GM19238 (cell line): ENCODE data around the gene NOC2L.

Experiments
- DNase-seq: peaks from one replicate; pipeline ENCODE4 v3.0.0; 2011; ENCODE audit warnings: low spot score; ENCODE audit not compliant: insufficient read length

NOC2L gene

DNA sequence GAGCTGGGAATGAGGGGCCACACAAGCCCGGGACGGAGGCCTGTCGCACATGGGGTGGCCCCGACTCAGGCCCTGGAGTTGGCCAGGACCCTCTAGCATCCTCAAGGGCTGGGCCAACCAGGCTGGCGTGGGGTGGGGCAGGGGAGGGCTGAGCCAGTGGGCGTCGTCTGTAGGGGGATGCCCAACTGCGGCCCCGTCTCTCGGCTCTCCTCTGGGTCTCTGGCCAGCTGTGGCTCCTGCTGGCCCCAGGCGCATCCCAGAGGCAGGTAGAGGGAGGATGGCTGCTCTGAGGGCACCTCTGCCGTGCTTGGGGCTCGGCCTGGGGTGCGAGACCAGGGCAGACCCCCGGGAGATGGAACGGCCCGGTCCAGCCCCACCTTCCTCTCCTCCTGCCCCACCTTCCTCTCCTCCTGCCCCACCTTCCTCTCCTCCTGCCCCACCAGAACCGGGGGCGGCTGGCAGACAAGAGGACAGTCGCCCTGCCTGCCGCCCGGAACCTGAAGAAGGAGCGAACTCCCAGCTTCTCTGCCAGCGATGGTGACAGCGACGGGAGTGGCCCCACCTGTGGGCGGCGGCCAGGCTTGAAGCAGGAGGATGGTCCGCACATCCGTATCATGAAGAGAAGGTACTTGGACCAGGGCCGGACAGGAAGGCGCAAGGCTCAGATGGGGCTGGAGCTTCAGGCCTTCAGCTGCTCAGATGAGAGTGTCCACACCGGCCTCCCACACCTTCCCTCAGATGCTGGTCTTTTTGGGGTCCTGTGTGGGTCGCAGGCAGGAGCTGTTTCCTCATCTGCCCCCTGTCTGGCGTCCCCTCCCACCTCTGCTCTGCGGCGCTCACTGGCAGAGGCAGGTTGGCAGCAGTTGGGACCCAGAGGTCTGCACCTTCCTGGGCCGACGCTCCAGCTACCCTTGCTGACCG lies 29.1 kb downstream of the NOC2L start:
- DNase-seq, result no peak

DNA sequence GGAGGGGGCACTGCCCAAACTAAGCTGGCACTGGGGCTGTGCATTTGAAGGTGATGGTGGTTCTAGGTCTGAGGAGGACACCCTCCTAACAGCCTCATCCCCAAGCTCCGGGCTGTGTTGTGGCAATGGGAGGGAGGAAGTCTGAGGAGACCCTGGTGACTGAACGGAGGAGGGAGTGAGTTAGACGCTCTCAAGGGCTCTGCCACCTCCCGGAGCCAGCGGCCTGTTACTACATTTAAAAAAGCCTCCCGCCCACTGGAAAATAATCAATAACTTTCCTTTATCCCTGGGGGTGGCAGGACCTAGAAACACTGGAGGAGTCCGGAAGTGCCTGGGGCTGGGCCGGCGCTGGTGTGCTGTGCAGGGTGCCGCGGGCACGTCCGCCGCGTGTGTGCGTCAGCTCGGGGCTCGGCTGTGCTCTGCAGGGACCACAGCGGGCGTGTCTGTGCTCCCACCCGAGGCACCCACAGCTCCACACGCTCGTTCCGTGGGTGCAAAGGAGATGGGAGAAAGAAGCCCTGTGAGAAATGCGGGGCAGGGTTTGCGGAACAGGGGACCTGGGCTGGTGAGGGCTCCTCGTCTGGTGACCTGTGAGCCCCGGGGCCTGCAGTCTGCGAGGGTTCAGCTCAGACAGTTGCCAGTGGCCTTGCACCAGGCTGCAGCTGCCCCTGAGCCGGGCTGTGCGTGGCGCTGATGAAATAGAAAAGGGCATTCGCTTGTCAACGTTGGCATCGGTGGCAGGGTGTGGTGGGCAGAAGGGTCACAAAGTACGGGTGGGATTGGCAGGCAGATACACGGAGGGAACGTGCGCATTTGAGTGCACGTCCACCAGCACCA lies 30.0 kb downstream of the NOC2L start:
- no peak for DNase-seq

DNA sequence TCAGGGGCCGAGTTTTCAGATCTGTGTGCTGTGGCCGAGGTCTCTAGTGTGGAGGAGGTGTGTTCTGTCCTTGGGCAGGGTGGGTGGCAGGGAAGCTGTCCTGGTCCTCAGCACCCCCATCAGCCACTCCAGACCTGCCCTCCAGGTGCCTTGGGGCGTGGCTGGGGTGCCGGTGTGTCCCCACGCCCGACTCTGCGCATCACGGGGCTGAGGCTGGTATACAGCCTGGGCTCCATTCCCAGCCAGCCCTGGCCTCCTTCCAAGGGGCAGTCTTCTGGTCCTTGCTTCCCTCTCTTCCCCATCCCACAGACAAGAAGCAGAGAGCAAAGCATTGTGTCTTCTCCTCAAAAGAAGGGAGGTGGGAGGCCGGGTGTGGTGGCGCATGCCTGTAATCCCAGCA lies 31.3 kb downstream of the NOC2L start:
- no peak for DNase-seq

DNA sequence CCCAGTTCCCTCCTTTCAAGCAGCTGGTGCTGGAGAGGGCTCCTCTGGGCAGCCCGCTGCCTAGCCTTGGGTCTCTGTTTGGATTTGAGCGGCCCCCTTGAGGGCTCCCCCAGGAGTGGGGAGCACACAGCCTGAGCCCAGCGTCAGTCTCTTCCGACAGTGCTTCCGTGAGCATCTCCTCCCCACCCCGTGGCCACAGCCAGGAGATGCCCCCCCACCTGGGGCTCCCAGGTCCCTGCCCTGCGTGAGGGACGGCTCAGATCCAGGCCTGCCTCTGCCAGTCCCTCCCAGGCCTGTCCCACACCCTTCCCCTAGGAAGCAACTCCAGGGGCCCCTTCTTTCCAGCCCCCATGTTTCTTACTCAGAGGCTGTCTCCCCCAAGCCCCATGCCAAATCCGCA lies 31.8 kb downstream of the NOC2L start:
- DNase-seq, result no peak

DNA sequence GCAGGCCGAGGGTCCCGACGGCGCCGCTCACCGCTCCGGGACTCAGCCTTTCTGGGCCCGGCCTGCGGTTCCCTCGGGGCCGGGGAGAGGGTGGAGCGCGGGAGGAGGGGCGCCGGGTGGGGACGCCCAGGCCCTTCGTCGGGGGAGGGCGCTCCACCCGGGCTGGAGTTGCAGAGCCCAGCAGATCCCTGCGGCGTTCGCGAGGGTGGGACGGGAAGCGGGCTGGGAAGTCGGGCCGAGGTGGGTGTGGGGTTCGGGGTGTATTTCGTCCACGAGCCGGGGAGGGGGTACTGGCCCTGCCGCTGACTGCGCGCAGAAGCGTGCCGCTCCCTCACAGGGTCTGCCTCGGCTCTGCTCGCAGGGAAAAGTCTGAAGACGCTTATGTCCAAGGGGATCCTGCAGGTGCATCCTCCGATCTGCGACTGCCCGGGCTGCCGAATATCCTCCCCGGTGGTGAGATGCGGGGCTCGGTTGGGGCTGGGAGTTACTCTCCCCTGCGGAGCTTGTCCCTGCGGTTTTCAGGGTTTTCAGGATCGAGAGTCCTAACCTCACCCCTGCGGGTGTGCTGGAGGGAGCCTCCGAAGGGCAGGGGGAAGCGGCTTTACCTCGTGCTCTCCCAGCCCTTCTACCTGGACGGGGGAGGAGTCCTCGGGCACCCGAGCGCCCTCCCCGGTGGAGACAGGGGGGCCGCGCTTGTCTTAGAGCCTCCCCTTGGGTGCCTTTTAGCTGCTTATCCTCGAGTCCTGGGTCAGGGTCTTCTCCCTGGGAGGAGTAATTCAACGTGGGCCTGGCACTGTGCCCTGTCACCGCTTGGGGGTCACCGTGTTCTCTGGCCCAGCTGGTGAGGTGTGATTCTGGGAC lies 33.3 kb downstream of the NOC2L start:
- DNase-seq, result no peak

DNA sequence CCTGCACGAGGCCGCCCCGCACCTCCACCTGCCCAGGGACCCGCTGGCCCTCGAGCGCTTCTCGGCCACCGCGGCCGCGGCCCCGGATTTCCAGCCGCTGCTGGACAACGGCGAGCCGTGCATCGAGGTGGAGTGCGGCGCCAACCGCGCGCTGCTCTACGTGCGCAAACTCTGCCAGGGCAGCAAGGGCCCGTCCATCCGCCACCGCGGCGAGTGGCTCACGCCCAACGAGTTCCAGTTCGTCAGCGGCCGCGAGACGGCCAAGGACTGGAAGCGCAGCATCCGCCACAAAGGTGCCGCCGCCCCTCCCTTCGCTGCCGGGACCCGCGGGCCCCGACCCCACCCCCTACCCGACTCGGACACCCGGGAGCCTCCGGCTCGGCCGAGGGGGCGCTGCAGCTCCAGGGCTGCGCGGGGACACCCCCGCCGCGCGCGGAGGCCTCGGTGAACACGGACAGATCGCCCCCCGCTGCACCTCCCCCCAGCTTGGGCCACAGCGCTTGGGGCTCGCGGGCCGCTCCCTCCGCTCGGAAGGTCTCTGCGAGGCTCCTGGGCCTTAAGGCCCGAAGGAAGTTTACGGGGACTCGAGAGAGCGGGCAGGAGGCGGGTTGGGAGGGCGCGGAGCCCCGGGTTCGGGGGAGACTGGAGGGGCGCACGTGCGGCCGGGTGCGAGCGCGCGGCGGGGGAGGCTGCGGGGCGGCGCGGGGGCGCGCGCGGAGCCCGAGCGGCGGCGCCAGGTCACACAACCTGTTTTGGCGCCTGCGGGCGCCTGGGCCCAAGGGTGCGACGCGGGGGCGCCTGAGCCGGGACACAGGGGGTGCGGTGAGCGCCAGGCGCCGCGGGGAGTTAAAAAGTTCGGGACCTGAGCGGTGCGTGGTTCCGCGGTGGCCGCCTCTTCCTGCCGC lies 34.1 kb downstream of the NOC2L start:
- no peak for DNase-seq

DNA sequence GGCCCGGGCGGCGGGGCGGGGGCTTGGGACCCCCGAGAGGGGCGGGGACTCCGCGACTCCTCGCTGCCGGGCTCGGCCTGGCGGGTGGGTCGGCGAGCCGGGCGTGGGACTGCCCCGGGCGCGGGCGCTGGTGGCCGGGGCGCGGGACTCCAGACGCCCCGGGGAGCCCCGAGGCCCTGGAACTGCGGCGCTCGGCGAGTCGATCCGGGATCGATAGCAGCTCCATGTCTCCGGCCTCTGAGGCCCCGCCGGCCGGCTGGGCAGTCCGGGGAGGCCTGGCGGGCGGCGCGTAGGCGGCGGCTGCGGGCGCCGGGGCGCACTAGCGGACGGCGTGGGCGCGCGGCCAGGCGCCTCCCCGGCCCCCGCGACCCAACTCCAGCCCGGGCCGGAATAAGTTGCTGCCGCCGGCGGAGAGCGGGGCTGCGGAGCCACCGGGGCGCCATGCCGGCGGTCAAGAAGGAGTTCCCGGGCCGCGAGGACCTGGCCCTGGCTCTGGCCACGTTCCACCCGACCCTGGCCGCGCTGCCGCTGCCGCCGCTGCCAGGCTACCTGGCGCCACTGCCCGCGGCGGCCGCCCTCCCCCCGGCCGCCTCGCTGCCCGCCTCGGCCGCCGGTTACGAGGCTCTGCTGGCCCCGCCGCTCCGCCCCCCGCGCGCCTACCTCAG lies 34.9 kb downstream of the NOC2L start:
- DNase-seq, result no peak

DNA sequence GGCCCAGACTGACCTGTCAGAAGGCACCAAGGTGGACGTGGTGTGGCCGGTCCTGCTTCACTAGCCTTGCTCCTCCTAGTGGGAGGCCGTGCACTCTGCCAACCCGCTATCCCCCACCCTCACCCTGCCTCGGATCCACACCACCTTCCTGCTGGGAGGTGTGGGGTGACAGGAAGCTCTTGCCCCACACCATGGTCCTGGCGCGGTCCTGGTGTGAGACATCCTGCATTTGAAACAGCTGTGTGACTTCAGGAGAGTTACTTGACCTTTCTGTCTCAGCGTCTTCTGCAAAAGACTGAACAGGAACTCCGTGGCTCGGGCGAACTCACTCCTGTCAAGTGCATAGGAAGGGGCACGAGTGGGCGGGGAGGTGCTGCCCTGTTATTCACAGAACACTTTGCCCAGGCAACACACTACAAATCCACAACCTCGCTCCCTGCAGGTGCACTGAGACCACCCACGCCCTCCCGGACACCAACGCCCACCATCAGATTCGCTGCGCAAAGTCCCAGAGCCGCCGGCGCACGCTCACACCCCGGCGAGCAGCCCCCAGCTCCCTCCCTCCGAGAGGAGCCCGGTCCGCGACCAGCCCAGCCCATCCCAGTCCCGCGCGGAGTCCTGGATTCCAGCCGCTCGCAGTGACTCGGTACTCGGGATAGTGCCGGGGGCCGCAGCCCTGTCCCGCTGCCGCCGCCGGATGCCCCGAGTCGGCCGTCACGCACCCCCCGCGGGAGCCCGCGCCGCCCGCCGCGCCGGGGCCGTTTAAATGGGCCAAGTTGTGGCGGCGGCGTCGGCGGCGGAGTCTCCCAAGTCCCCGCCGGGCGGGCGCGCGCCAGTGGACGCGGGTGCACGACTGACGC lies 35.7 kb downstream of the NOC2L start, which contains the start of gene SAMD11:
TSS of gene SAMD11 (plus strand) at position 793 of the 860 bp plus-strand sequence. CDS start 509 bp downstream, outside the sequence.
- no peak for DNase-seq

DNA sequence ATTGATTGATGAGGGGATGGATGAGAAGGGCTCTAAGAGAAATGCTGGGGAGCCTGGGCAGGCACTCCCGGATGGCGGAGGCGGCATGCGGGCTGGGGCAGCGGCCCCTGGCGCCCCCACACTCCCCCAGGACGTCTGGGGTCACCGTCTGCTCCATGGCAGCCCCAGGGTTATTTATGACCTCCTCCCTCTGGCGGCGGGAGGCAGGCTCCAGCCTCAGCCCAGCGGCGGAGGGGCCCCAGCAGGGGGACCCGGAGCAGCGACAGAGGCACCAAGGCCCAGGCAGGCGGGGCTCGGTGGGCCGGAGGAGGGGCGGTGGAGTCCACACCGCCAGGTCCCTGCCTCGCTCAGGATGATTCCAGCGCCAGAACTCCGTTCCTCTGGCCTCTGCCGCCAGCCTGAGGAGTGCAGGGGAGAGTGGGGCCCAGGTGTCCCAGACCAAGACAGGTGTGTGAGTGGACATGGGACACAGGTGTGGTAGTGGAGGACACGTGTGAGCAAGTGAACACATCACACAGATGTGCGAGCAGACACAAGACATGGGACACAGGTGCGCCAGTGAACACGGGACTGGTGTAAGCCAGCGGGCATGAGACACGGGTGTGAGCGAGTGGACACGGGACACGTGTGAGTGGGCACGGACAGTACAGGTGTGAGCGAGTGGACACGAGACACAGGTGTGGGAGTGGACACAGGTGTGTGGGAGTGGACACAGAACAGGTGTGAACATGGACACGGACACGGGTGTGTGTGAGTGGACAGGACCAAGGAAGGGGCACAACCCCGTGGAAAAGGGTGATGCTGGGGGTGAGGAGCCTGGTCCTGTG lies 37.8 kb downstream of the NOC2L start:
- DNase-seq, result no peak

DNA sequence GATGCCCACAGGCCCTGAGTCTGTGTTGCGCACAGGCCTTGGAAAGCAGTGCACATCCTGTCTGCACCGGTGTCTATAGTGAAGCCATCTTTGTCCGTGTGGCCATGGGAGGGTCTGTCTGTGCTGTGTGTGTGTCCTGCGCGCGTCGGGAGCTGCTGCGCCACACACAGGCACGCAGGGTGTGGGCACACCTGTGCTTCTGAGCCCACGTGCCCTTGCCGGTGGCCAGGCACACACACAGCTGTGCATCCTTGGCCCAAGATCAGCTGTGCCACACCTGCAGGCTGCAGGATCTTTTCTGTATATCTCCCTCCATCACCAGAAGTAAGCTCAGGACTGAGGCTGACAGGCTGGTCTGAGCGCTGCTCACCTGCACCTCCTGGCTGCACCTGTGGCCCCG lies 38.5 kb downstream of the NOC2L start:
- no peak for DNase-seq

DNA sequence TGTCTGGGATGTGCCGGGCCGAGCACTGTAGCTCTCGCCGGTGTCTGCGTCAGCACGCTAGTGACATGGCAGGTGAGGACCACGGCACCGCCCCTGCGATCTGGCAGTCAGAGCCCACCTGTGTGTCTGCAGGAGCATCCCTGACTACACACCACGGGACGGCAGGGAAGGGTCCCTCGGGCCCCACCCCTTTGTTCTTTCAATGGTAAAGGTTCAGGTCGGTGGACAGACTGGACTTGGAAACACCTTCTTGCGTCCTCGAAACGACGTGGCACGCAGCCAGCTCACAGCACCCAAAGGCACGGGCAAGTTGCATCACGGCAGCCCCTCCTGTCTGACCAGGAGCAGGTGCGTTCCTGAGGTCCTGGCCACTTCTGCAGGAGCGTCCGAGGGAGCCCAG lies 39.0 kb downstream of the NOC2L start:
- DNase-seq, result no peak

DNA sequence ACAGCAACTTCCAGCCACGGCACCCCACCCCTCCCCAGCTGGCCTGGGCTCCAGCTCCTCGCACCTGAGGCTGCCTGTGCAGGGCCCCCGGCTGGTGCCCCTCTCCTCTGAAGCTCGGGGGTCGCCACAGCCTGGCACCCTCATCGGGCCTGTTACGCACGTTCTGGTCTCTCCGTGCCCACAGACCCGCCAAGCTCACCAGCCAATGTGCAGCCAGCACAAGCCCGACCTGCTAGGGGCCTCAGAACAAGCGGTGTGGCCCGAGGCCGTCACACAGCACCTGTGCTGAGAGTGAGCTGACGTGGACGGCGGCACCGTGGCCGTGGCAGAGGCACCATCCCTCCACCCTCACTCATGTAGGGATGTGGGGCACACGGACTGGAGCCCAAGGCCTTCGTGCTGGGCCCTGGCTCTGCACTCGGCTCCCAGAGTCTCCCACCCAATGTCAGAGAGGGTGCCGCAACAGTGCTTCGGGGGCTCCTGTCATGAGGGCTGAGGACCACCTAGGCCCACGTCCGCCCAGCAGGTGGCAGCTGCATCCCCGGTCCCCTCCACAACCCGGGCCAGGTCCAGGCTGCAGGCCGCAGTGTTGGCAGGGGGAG lies 39.7 kb downstream of the NOC2L start:
- no peak for DNase-seq

DNA sequence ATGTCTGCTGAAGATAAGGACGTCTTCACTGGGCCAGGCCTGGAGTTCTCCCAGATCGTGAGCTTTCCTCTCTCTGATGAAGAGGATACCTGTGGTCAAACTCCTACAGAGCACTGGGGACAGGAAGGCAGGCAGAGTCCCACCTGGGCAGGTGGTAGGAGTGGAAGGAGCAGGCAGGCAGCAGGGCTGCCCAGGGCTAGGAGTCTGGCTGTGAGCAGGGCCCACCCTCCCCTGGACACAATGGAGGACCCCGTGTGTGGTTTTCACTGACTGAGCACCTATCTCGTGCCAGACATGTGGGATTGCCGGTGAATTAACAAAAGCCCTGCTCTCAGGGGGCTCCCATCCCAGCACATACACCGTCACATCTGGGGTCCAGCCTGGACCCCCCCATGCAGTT lies 40.2 kb downstream of the NOC2L start:
- no peak for DNase-seq

DNA sequence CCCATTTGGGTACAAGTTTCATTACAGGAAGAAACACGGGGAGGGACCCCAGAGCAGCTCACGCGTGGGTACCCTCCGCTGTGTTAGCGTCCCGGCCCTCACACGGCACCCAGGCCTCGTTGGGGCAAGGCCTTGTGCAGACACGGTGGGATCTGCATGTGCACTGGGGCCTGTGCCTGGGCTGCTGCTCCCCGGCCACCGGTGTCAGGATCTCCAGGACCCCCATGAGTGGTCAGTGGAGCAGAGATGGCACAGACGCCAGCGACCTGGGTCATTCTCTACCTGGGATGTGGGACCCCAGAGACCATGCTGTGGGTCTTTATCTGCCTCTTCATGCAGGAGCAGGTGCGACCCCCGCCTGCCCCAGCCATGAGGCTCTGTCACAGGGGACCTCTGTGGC lies 40.7 kb downstream of the NOC2L start:
- DNase-seq, result no peak

DNA sequence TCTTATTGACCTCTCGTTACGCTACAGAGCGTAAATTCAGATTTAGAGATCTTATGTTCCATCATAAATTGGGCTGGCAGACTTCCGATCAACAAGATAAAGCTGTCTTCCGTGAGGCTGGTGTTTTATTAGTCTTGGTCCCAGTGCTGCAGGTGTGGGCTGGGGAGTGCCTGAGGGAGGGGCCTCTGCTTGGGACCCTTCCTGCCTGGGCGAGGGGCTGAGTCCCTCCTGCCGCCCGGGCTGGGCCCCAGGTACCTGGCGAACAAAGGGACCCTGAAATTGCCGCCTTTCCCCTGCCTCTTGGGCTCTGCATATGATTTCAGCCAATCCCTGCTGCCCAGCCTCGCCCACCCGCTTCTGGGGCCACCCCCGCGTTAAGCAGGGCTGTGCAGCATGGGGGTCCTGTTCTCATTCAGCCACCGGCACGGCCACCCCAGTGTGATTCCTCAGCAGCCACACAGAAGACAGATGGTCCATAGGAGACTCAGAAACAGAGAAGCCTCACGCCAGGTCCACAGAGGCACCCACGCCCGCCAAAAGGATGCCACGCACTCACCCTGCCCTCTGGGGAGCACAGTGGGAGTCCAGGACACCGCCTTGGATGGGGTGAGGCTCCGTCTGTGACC lies 41.5 kb downstream of the NOC2L start:
- no peak for DNase-seq

DNA sequence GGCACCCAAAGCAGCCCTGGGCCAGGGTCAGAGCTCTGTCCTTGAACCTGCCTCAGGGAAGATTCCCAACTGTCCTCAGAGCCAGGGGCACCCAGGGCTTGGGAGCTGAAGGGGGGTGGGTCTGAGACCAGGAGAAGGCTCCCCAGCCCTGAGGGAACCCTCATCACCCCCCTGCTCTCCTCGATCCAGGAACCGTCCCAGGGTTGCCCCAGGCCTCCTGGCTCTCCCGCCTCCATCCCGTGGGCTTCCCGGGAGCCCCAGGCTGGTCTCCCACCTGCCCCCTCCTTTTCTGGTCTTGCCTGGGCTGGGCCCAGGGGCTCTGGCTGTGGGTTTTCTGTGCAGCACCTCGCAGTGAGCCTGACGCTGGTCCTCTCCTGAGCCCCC lies 42.0 kb downstream of the NOC2L start:
- no peak for DNase-seq
